Mesendoderm (in vitro differentiated cells): ENCODE results near the gene SRSF4.
"Not testable (repeated sequence)": the region's sequence is repeated elsewhere in the genome, so short reads cannot be mapped to it uniquely, and the experiment has no call there.

Experiments
- DNase-seq: peaks from one replicate; pipeline ENCODE4 v3.0.0; 2013
- H2AK5ac ChIP-seq: 2 replicates; pipeline ENCODE4 v1.6.1; 2013; ENCODE audit warnings: low read length, inconsistent platforms
- H2BK120ac ChIP-seq: 2 replicates; pipeline ENCODE4 v1.6.1; 2013; ENCODE audit warnings: low read depth, mild to moderate bottlenecking, low read length, moderate library complexity, mixed read lengths
- H2BK15ac ChIP-seq: replicated peaks from 2 replicates; pipeline ENCODE4 v1.6.1; 2013; ENCODE audit warnings: low read depth, mild to moderate bottlenecking, moderate library complexity
- H2BK5ac ChIP-seq: 2 replicates; pipeline ENCODE4 v1.6.1; 2013; ENCODE audit warnings: low read length, inconsistent platforms
- H3K18ac ChIP-seq: 2 replicates; pipeline ENCODE4 v1.6.1; 2013; ENCODE audit warnings: mild to moderate bottlenecking, low read length, mixed read lengths
- H3K23ac ChIP-seq: one replicate; pipeline ENCODE4 v1.6.1; 2013; ENCODE audit warnings: low read length
- H3K27ac ChIP-seq: 2 replicates; pipeline ENCODE4 v1.5.1; 2013; ENCODE audit warnings: low read depth, mild to moderate bottlenecking, inconsistent platforms, low read length, moderate library complexity
- H3K27me3 ChIP-seq: 2 replicates; pipeline ENCODE4 v1.6.1; 2013; ENCODE audit warnings: low read length, control low read depth, mild to moderate bottlenecking, inconsistent platforms; ENCODE audit not compliant: insufficient read depth, poor library complexity
- H3K36me3 ChIP-seq: 2 replicates; pipeline ENCODE4 v1.6.1; 2013; ENCODE audit warnings: low read length, inconsistent platforms; ENCODE audit not compliant: control insufficient read depth, insufficient read depth
- H3K4ac ChIP-seq: one replicate; pipeline ENCODE4 v1.6.1; 2013; ENCODE audit warnings: low read depth, mild to moderate bottlenecking, low read length, moderate library complexity
- H3K4me1 ChIP-seq: 2 replicates; pipeline ENCODE4 v1.6.1; 2013; ENCODE audit warnings: low read depth, low read length, inconsistent platforms; ENCODE audit not compliant: control insufficient read depth
- H3K4me2 ChIP-seq: 2 replicates; pipeline ENCODE4 v1.6.1; 2013; ENCODE audit warnings: low read length
- H3K4me3 ChIP-seq: 2 replicates; pipeline ENCODE4 v1.5.1; 2013; ENCODE audit warnings: mild to moderate bottlenecking, low read length
- H3K56ac ChIP-seq: one replicate; pipeline ENCODE4 v1.6.1; 2013; ENCODE audit warnings: low read length
- H3K79me1 ChIP-seq: 2 replicates; pipeline ENCODE4 v1.6.1; 2013; ENCODE audit warnings: low read length, inconsistent platforms
- H3K79me2 ChIP-seq: 2 replicates; pipeline ENCODE4 v1.6.1; 2013; ENCODE audit warnings: mild to moderate bottlenecking, low read length; ENCODE audit not compliant: control insufficient read depth, insufficient read depth
- H3K9ac ChIP-seq: 2 replicates; pipeline ENCODE4 v1.6.1; 2013; ENCODE audit warnings: low read length, inconsistent platforms
- H4K5ac ChIP-seq: one replicate; pipeline ENCODE4 v1.6.1; 2013; ENCODE audit warnings: low read length
- H4K8ac ChIP-seq: one replicate; pipeline ENCODE4 v1.6.1; 2013; ENCODE audit warnings: low read depth, mild to moderate bottlenecking, control low read depth, low read length, moderate library complexity
- WGBS: extraction: QIAGEN DNeasy Blood & Tissue Kit; methylation state at CpG from one replicate; pipeline ENCODE4 v1.1.7; 2013; ENCODE audit warnings: low lambda C conversion rate, missing lambda C conversion rate; ENCODE audit not compliant: insufficient coverage; ENCODE audit errors: extremely low coverage; 5-methylcytosine and 5-hydroxymethylcytosine counted together

SRSF4 gene

GRCh38 chr1:29152046-29152805 is 29.5 kb downstream of the SRSF4 start:
- no peak overlapping the region for H4K5ac ChIP-seq
- no peak overlapping the region for H3K4ac ChIP-seq
- no peaks in the 10 kb centered on the region for H3K79me2 ChIP-seq
- H3K18ac ChIP-seq: no peak overlapping the region
- no peak overlapping the region for H2AK5ac ChIP-seq
- H3K27me3 ChIP-seq: no peaks in the 10 kb centered on the region
- no peak overlapping the region for H3K56ac ChIP-seq
- no peak for DNase-seq
- H3K4me3 ChIP-seq: no peak overlapping the region
- no peak overlapping the region for H4K8ac ChIP-seq
- no peak overlapping the region for H3K4me2 ChIP-seq
- peaks cover 3% of the 10 kb centered on the region for H3K4me1 ChIP-seq
- H2BK15ac ChIP-seq: no peak overlapping the region
- H2BK120ac ChIP-seq: no peak overlapping the region
- no peak overlapping the region for H3K23ac ChIP-seq
- peaks cover 27% of the 10 kb centered on the region for H3K36me3 ChIP-seq
- no CpG with 5 or more reads among the region's 8 CpGs for WGBS
- H2BK5ac ChIP-seq: no peak overlapping the region
- H3K27ac ChIP-seq: no peak overlapping the region
- H3K79me1 ChIP-seq: peaks cover 5% of the 10 kb centered on the region
- no peak overlapping the region for H3K9ac ChIP-seq

GRCh38 chr1:29150346-29150745 is 31.4 kb downstream of the SRSF4 start:
- H3K4me1 ChIP-seq, H3K27ac ChIP-seq, H3K56ac ChIP-seq, H2AK5ac ChIP-seq, H2BK15ac ChIP-seq, H3K18ac ChIP-seq, H3K79me1 ChIP-seq, H2BK5ac ChIP-seq, H3K79me2 ChIP-seq, H4K8ac ChIP-seq, H4K5ac ChIP-seq, H3K4me3 ChIP-seq, H3K27me3 ChIP-seq, H3K9ac ChIP-seq, H3K4me2 ChIP-seq, DNase-seq, H2BK120ac ChIP-seq, H3K23ac ChIP-seq, H3K4ac ChIP-seq: not testable (repeated sequence)
- WGBS: no CpG with 5 or more reads among the region's 9 CpGs
- peaks cover 29% of the 10 kb centered on the region for H3K36me3 ChIP-seq

- H3K23ac ChIP-seq: no peak overlapping the region
- no peak overlapping the region for H3K4me2 ChIP-seq
- no peaks in the 10 kb centered on the region for H3K27me3 ChIP-seq
- no peak overlapping the region for H3K4me3 ChIP-seq
- H2BK5ac ChIP-seq: no peak overlapping the region
- no peak overlapping the region for H3K4ac ChIP-seq
- H3K56ac ChIP-seq: no peak overlapping the region
- H3K18ac ChIP-seq: no peak overlapping the region
- no peak overlapping the region for H3K27ac ChIP-seq
- no peak overlapping the region for H4K8ac ChIP-seq
- DNase-seq: no peak
- H2BK15ac ChIP-seq: no peak overlapping the region
- H4K5ac ChIP-seq: no peak overlapping the region
- no peak overlapping the region for H2AK5ac ChIP-seq
- no peak overlapping the region for H3K9ac ChIP-seq
- no peaks in the 10 kb centered on the region for H3K79me2 ChIP-seq
- H3K4me1 ChIP-seq: no peaks in the 10 kb centered on the region
- peaks cover 2% of the 10 kb centered on the region for H3K79me1 ChIP-seq
- H2BK120ac ChIP-seq: no peak overlapping the region
- peaks cover 29% of the 10 kb centered on the region for H3K36me3 ChIP-seq
- whole genome bisulfite sequencing: no CpG with 5 or more reads among the region's 35 CpGs
Measured at GRCh38 chr1:29148656-29149491, 32.8 kb downstream of the SRSF4 start.

GRCh38 chr1:29145739-29146437 is 35.8 kb downstream of the SRSF4 start:
- no peak overlapping the region for H3K9ac ChIP-seq
- no peak overlapping the region for H2BK15ac ChIP-seq
- H3K4me1 ChIP-seq: no peaks in the 10 kb centered on the region
- no peaks in the 10 kb centered on the region for H3K79me2 ChIP-seq
- no CpG with 5 or more reads among the region's 8 CpGs for WGBS
- H3K79me1 ChIP-seq: peaks cover 2% of the 10 kb centered on the region
- no peak overlapping the region for H3K4ac ChIP-seq
- H3K36me3 ChIP-seq: peaks cover 23% of the 10 kb centered on the region
- no peak overlapping the region for H3K23ac ChIP-seq
- DNase-seq: no peak
- H2BK5ac ChIP-seq: no peak overlapping the region
- no peak overlapping the region for H4K8ac ChIP-seq
- H3K27me3 ChIP-seq: no peaks in the 10 kb centered on the region
- H2AK5ac ChIP-seq: no peak overlapping the region
- H4K5ac ChIP-seq: no peak overlapping the region
- no peak overlapping the region for H3K4me3 ChIP-seq
- no peak overlapping the region for H3K18ac ChIP-seq
- H3K4me2 ChIP-seq: no peak overlapping the region
- H3K27ac ChIP-seq: no peak overlapping the region
- no peak overlapping the region for H3K56ac ChIP-seq
- H2BK120ac ChIP-seq: no peak overlapping the region

GRCh38 chr1:29144178-29144577 is 37.5 kb downstream of the SRSF4 start:
- H3K27me3 ChIP-seq: no peaks in the 10 kb centered on the region
- no peak overlapping the region for H3K18ac ChIP-seq
- H2BK5ac ChIP-seq: no peak overlapping the region
- H3K4me1 ChIP-seq: no peaks in the 10 kb centered on the region
- no peak overlapping the region for H2BK120ac ChIP-seq
- H3K9ac ChIP-seq: no peak overlapping the region
- no CpG with 5 or more reads among the region's 2 CpGs for WGBS
- H3K4me2 ChIP-seq: no peak overlapping the region
- H2BK15ac ChIP-seq: no peak overlapping the region
- H3K4me3 ChIP-seq: no peak overlapping the region
- no peaks in the 10 kb centered on the region for H3K79me2 ChIP-seq
- no peak for DNase-seq
- H3K23ac ChIP-seq: no peak overlapping the region
- no peak overlapping the region for H4K8ac ChIP-seq
- no peak overlapping the region for H2AK5ac ChIP-seq
- H4K5ac ChIP-seq: no peak overlapping the region
- H3K27ac ChIP-seq: no peak overlapping the region
- no peak overlapping the region for H3K4ac ChIP-seq
- H3K79me1 ChIP-seq: peaks cover 2% of the 10 kb centered on the region
- H3K56ac ChIP-seq: no peak overlapping the region
- peaks cover 16% of the 10 kb centered on the region for H3K36me3 ChIP-seq
